K562 (cell line): ENCODE data around the gene DGCR6L.
"Not testable (repeated sequence)": the region's sequence is repeated elsewhere in the genome, so short reads cannot be mapped to it uniquely, and the experiment has no call there.

Source experiments
- FOXM1 ChIP-seq, 2 experiments: fragments of 450-650 bp in 1 of 2; sonication (generic) in 1 of 2; formaldehyde crosslinking in 1 of 2; IDR thresholded peaks; 2 replicates each; pipeline versions ENCODE4 v1.6.1 to v1.9.0; 2017 to 2022; ENCODE audit warnings: low read depth in 2 of 2, mild to moderate bottlenecking in 2 of 2, missing genetic modification reagents in 1 of 2, moderate library complexity in 1 of 2
- NFYB ChIP-seq: IDR thresholded peaks from 2 replicates; pipeline ENCODE4 v1.6.1; 2011; ENCODE audit warnings: mild to moderate bottlenecking, moderate library complexity; ENCODE audit not compliant: insufficient read length; ENCODE audit errors: extremely low read depth
- POLR2AphosphoS5 ChIP-seq: IDR thresholded peaks from 2 replicates; pipeline ENCODE4 v1.6.1; 2011; ENCODE audit warnings: mild to moderate bottlenecking, low read depth, low read length, moderate library complexity; ENCODE audit not compliant: control insufficient read depth, insufficient read depth
- SP2 ChIP-seq: IDR thresholded peaks from 2 replicates; pipeline ENCODE4 v1.6.1; 2011; ENCODE audit warnings: mild to moderate bottlenecking, low read depth, low read length, moderate library complexity; ENCODE audit not compliant: poor library complexity, severe bottlenecking; ENCODE audit errors: extremely low read depth
- ZFX ChIP-seq: sonication (generic); formaldehyde crosslinking; IDR thresholded peaks from 2 replicates; pipeline ENCODE4 v1.8.0; 2022; ENCODE audit warnings: mild to moderate bottlenecking, missing genetic modification reagents, moderate library complexity
- TF ChIP-seq, protein P1 (sequence below), 3 experiments: IDR thresholded peaks in 2 of 3; conservative IDR thresholded peaks in 1 of 3; 2 replicates each; pipeline ENCODE4 v1.5.1; 2011 to 2012; ENCODE audit warnings: low read length in 3 of 3, mild to moderate bottlenecking in 3 of 3, control low read depth in 2 of 3, improper control_type of control experiment in 1 of 3, inconsistent platforms in 1 of 3, low read depth in 1 of 3, mixed read lengths in 1 of 3, moderate library complexity in 1 of 3; ENCODE audit not compliant: insufficient read depth in 2 of 3
- TF ChIP-seq, protein P2 (sequence below): fragments of 450-650 bp; IDR thresholded peaks from 2 replicates; pipeline ENCODE4 v1.6.1; 2016; ENCODE audit warnings: borderline replicate concordance
- TF ChIP-seq, protein P3 (sequence below): sonication (generic); formaldehyde crosslinking; IDR thresholded peaks from 2 replicates; pipeline ENCODE4 v1.8.1; 2022; ENCODE audit warnings: missing genetic modification reagents
- TF ChIP-seq, protein P4 (sequence below), 2 experiments: fragments of 450-650 bp; formaldehyde crosslinking in 1 of 2; IDR thresholded peaks; 2 replicates each; pipeline versions ENCODE4 v1.4.0 to v1.6.1; 2014 to 2020; ENCODE audit warnings: mild to moderate bottlenecking in 2 of 2, borderline replicate concordance in 1 of 2, low read depth in 1 of 2

DNA sequence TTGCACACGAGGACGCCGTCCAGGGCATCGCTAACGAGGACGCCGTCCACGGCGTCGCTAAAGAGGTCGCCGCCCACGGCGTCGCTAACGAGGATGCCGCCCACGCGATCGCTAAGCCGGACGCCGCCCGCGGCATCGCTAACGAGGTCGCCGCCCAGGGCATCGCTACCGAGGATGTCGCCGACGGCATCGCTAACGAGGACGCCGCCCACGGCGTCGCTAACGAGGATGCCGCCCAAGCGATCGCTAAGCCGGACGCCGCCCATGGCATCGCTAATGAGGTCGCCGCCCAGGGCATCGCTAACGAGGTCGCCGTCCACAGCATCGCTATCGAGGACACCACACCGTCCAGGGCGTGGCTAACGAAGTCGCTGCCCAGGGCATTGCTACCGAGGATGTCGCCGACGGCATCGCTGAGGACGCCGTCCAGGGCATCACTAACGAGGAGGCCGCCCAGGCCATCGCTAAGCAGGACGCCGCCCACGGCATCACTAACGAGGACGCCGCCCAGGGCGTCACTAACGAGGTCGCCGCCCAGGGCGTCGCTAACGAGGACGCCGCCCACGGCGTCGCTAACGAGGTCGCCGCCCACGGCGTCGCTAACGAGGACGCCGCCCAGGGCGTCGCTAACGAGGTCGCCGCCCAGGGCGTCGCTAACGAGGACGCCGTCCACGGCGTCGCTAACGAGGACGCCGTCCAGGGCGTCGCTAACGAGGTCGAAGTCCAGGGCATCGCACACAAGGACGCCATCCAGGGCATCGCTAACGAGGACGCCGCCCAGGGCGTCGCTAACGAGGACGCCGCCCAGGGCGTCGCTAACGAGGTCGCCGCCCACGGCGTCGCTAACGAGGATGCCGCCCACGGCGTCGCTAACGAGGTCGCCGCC lies 41.2 kb upstream of the DGCR6L start:
- TF ChIP-seq, protein P1, sequence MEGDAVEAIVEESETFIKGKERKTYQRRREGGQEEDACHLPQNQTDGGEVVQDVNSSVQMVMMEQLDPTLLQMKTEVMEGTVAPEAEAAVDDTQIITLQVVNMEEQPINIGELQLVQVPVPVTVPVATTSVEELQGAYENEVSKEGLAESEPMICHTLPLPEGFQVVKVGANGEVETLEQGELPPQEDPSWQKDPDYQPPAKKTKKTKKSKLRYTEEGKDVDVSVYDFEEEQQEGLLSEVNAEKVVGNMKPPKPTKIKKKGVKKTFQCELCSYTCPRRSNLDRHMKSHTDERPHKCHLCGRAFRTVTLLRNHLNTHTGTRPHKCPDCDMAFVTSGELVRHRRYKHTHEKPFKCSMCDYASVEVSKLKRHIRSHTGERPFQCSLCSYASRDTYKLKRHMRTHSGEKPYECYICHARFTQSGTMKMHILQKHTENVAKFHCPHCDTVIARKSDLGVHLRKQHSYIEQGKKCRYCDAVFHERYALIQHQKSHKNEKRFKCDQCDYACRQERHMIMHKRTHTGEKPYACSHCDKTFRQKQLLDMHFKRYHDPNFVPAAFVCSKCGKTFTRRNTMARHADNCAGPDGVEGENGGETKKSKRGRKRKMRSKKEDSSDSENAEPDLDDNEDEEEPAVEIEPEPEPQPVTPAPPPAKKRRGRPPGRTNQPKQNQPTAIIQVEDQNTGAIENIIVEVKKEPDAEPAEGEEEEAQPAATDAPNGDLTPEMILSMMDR (IDR thresholded peaks at IDR 0.05 in 2 of 3, conservative IDR thresholded peaks at IDR 0.05 in 1 of 3; ENCODE audit: insufficient read depth in 2 of 3, low read depth in 1 of 3, low read length in 3 of 3): not testable (repeated sequence)
- TF ChIP-seq, protein P2, sequence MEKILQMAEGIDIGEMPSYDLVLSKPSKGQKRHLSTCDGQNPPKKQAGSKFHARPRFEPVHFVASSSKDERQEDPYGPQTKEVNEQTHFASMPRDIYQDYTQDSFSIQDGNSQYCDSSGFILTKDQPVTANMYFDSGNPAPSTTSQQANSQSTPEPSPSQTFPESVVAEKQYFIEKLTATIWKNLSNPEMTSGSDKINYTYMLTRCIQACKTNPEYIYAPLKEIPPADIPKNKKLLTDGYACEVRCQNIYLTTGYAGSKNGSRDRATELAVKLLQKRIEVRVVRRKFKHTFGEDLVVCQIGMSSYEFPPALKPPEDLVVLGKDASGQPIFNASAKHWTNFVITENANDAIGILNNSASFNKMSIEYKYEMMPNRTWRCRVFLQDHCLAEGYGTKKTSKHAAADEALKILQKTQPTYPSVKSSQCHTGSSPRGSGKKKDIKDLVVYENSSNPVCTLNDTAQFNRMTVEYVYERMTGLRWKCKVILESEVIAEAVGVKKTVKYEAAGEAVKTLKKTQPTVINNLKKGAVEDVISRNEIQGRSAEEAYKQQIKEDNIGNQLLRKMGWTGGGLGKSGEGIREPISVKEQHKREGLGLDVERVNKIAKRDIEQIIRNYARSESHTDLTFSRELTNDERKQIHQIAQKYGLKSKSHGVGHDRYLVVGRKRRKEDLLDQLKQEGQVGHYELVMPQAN: not testable (repeated sequence)
- TF ChIP-seq, protein P3, sequence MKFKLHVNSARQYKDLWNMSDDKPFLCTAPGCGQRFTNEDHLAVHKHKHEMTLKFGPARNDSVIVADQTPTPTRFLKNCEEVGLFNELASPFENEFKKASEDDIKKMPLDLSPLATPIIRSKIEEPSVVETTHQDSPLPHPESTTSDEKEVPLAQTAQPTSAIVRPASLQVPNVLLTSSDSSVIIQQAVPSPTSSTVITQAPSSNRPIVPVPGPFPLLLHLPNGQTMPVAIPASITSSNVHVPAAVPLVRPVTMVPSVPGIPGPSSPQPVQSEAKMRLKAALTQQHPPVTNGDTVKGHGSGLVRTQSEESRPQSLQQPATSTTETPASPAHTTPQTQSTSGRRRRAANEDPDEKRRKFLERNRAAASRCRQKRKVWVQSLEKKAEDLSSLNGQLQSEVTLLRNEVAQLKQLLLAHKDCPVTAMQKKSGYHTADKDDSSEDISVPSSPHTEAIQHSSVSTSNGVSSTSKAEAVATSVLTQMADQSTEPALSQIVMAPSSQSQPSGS (CRISPR knock-in tag): not testable (repeated sequence)
- not testable (repeated sequence) for TF ChIP-seq FOXM1 (IDR thresholded peaks at IDR 0.05; ENCODE audit: low read depth); FOXM1 (CRISPR knock-in tag; IDR thresholded peaks at IDR 0.05; ENCODE audit: low read depth); NFYB; SP2; POLR2AphosphoS5; ZFX (CRISPR knock-in tag)
- TF ChIP-seq, protein P4, sequence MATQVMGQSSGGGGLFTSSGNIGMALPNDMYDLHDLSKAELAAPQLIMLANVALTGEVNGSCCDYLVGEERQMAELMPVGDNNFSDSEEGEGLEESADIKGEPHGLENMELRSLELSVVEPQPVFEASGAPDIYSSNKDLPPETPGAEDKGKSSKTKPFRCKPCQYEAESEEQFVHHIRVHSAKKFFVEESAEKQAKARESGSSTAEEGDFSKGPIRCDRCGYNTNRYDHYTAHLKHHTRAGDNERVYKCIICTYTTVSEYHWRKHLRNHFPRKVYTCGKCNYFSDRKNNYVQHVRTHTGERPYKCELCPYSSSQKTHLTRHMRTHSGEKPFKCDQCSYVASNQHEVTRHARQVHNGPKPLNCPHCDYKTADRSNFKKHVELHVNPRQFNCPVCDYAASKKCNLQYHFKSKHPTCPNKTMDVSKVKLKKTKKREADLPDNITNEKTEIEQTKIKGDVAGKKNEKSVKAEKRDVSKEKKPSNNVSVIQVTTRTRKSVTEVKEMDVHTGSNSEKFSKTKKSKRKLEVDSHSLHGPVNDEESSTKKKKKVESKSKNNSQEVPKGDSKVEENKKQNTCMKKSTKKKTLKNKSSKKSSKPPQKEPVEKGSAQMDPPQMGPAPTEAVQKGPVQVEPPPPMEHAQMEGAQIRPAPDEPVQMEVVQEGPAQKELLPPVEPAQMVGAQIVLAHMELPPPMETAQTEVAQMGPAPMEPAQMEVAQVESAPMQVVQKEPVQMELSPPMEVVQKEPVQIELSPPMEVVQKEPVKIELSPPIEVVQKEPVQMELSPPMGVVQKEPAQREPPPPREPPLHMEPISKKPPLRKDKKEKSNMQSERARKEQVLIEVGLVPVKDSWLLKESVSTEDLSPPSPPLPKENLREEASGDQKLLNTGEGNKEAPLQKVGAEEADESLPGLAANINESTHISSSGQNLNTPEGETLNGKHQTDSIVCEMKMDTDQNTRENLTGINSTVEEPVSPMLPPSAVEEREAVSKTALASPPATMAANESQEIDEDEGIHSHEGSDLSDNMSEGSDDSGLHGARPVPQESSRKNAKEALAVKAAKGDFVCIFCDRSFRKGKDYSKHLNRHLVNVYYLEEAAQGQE (IDR thresholded peaks at IDR 0.05; ENCODE audit: borderline replicate concordance): not testable (repeated sequence)
- TF ChIP-seq, protein P4 (CRISPR knock-in tag; IDR thresholded peaks at IDR 0.05; ENCODE audit: low read depth): not testable (repeated sequence)
